ENCODE results near the gene CD276.

GRCh38 chr15:73746261-73746660 is 62.1 kb downstream of the CD276 start:
- TF ChIP-seq, protein P1, sequence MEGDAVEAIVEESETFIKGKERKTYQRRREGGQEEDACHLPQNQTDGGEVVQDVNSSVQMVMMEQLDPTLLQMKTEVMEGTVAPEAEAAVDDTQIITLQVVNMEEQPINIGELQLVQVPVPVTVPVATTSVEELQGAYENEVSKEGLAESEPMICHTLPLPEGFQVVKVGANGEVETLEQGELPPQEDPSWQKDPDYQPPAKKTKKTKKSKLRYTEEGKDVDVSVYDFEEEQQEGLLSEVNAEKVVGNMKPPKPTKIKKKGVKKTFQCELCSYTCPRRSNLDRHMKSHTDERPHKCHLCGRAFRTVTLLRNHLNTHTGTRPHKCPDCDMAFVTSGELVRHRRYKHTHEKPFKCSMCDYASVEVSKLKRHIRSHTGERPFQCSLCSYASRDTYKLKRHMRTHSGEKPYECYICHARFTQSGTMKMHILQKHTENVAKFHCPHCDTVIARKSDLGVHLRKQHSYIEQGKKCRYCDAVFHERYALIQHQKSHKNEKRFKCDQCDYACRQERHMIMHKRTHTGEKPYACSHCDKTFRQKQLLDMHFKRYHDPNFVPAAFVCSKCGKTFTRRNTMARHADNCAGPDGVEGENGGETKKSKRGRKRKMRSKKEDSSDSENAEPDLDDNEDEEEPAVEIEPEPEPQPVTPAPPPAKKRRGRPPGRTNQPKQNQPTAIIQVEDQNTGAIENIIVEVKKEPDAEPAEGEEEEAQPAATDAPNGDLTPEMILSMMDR (IDR thresholded peaks at IDR 0.05): no peak
- TF ChIP-seq POLR2A (IDR thresholded peaks at IDR 0.05): no peak
